ENCODE measurements around the gene C20orf204. TPM values are rescaled to one million over a fixed set of nuclear protein-coding genes. Genes with fewer than 3 reads are reported as not detected.

Gene C20orf204
- total RNA-seq, 2 donors from 2014 or later: 0.81 to 3.2 TPM

DNA sequence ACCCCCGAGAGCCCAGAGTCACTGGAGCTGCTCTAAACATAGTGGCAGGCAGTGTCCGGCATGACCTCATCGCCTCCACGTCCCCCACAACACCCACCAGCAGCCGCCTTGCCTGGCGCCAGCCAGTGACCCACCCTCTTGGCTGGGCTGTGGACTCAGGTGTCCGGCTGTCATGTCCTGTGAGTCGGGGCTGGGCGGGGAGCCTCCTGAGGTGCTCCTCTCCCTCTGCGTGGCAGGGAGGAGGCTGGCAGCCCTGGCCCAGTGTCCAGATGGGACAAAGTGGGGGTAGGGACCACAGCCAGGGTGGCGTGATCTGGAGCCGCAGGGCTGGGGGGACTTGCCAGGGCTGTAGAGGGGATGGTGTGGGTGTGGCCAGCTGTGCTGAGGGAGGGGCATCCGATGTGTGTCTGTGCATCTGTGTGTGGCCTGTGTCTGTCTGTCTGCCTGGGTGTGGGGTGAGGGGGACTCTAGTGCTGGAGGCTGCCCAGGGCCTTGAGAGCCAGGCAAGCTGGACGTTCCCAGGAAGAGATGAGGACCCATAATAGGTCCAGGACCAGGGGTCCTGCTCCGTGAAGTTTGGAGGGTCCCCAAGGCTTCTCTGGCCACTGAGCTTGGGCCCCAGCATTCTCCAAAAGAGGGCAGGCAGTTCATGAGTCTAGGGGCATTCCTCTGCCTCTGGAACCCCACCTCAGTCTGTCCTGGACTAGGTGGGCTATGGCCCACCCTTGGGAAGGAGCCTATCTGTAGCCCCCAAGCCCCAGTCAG is 15.8 kb downstream of the C20orf204 start:
- Histone ChIP-seq H3K27me3 (replicated peaks; ENCODE audit: insufficient read depth) (no peaks in the 10 kb centered on the region), H3K9me3 (no peaks in the 10 kb centered on the region), H3K36me3 (no peaks in the 10 kb centered on the region), H3K4me1 (ENCODE audit: control insufficient read depth in 1 of 2, low read depth in 2 of 2) (peaks cover 0 to 14% of the 10 kb centered on the region in 2 donors), H3K4me3 (no peak overlapping the region), H3K27ac (peak overlapping the region in 1 of 2 donors; percentile 15)
- DNase-seq (ENCODE audit: low spot score): no peak
- no peak for ATAC-seq (ENCODE audit: insufficient number of reproducible peaks, low FRiP score, low read depth)
- TF ChIP-seq, protein P1, sequence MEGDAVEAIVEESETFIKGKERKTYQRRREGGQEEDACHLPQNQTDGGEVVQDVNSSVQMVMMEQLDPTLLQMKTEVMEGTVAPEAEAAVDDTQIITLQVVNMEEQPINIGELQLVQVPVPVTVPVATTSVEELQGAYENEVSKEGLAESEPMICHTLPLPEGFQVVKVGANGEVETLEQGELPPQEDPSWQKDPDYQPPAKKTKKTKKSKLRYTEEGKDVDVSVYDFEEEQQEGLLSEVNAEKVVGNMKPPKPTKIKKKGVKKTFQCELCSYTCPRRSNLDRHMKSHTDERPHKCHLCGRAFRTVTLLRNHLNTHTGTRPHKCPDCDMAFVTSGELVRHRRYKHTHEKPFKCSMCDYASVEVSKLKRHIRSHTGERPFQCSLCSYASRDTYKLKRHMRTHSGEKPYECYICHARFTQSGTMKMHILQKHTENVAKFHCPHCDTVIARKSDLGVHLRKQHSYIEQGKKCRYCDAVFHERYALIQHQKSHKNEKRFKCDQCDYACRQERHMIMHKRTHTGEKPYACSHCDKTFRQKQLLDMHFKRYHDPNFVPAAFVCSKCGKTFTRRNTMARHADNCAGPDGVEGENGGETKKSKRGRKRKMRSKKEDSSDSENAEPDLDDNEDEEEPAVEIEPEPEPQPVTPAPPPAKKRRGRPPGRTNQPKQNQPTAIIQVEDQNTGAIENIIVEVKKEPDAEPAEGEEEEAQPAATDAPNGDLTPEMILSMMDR (IDR thresholded peaks at IDR 0.05): no peak

DNA sequence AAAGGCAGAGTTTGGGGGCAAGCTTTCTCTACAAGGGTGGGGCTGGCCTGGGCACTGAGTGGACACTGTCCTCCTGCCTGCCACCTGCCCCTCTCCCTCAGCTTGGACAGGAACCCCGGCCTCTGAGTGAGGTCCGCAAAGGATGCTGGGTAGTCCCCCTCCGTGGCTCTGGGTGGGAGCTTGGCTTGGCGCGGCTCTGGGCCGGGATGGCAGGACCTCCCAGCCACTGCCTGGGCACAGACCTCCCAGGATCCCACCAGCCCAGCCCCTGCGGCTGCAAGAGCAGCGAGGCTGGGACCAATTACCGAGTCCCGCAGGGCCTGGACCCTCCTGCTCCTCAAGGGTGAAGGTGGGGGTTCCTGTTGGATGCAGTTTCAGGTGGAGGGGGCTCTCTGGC is 16.3 kb downstream of the C20orf204 start:
- Histone ChIP-seq H3K36me3 (no peaks in the 10 kb centered on the region), H3K27ac (peak overlapping the region in 1 of 2 donors; percentile 15), H3K9me3 (no peaks in the 10 kb centered on the region), H3K4me3 (no peak overlapping the region), H3K27me3 (replicated peaks; ENCODE audit: insufficient read depth) (no peaks in the 10 kb centered on the region), H3K4me1 (ENCODE audit: control insufficient read depth in 1 of 2, low read depth in 2 of 2) (peaks cover 0 to 14% of the 10 kb centered on the region in 2 donors)
- TF ChIP-seq, protein P1 (IDR thresholded peaks at IDR 0.05): no peak
- DNase-seq (ENCODE audit: low spot score) (no peak), ATAC-seq (ENCODE audit: insufficient number of reproducible peaks, low FRiP score, low read depth) (no peak)

DNA sequence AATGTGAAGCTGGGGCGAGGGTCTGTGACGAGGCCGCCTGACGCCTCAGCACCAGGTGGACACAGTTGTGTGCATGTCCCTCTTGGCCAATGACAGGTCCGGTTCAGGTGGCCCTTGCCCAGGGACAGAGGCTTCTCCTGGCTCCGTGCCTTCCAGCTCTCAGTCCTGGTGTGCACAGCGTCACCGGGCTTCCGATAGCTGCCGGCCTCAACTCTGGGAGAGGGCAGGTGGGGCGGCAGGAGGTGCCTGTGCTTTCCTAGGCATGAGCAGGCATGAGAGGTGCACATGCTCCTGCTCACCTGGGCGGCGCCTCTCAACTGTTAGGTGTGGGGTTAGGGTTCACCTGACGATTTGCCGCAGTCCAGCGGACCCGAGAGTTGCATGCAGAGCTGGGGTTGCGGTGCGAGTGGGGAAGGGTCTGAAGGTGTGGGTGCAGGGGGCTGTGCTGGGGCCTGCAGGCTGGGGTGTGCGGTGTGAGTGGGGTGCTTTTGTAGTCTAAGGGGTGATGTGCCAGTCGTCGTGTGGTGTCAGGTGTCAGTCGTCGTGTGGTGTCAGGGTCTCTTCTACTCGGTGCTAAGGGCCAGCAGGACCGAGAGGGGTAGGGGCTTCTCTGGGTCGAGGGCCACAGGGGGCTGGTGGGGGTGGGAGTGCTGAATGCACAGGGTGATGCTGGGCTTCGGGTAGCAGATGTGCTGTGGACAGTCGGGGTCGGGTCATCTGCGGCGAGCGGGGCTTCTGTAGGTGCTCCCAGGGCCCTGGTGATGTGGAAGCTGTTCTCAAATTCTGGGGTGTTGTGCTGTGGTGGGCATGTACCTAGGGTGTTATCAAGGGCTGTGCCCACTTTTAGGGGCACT is 17.2 kb downstream of the C20orf204 start:
- no peaks in the 10 kb centered on the region for H3K36me3 ChIP-seq
- H3K4me3 ChIP-seq: no peak overlapping the region
- TF ChIP-seq, protein P1 (IDR thresholded peaks at IDR 0.05): no peak
- no peak for DNase-seq (ENCODE audit: low spot score)
- no peak for ATAC-seq (ENCODE audit: insufficient number of reproducible peaks, low FRiP score, low read depth)
- peaks cover 0 to 10% of the 10 kb centered on the region in 2 donors for H3K4me1 ChIP-seq (ENCODE audit: control insufficient read depth in 1 of 2, low read depth in 2 of 2)
- H3K27me3 ChIP-seq (replicated peaks; ENCODE audit: insufficient read depth): no peaks in the 10 kb centered on the region
- H3K27ac ChIP-seq: no peak overlapping the region
- H3K9me3 ChIP-seq: no peaks in the 10 kb centered on the region

DNA sequence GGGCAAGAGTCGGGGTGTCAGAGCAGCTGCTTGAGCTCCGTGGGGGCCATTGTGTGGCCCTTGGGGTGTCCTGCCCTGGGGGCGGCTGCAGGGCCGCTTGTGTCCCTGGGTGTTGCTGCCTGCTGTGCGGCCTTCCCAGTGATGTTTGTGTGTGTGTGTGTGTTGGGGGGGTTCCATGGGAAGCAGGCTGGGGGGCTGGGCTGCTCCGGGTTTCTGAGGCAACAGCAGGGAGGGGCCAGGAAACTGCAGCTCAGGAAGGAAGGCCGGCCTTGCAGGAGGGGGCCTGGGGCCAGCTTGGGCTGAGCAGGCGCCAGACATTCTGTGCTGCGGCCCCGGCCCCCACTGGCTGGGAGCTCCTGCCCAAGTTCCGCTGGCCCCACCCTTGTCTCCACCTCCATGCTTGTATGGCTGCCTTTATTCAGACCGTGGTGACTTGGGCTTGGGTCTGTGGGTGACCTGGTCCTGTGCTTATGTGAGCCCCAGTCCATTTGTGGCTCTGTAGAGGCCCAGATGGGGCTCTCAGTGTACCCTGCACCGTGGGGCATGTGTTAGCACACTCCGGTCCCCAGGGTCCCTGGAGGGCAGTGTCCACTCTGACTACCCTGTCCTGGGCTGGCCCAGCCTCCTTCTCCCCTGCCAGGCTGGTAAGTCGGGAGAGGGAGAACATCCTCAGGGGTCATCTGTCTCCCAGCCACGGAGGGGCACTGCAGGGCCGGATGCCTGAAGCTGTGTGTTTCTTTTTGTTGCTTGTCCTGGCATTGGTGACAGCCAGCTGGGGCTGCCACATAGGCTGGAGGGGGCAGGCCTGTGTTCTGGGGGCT is 18.1 kb downstream of the C20orf204 start:
- no peak for ATAC-seq (ENCODE audit: insufficient number of reproducible peaks, low FRiP score, low read depth)
- DNase-seq (ENCODE audit: low spot score): no peak
- Histone ChIP-seq H3K9me3 (no peaks in the 10 kb centered on the region), H3K36me3 (no peaks in the 10 kb centered on the region), H3K27me3 (replicated peaks; ENCODE audit: insufficient read depth) (no peaks in the 10 kb centered on the region), H3K27ac (no peak overlapping the region), H3K4me1 (ENCODE audit: control insufficient read depth in 1 of 2, low read depth in 2 of 2) (peaks cover 0 to 5% of the 10 kb centered on the region in 2 donors), H3K4me3 (no peak overlapping the region)
- TF ChIP-seq, protein P1 (IDR thresholded peaks at IDR 0.05): no peak

Data from thoracic aorta (tissue), 2 donors.